HG02759 (cell line): ENCODE results near the gene SPECC1.
A peak's percentile ranks its signal among the peaks of the same experiment; 100 is the strongest.

ENCODE experiments used
- ATAC-seq: cut with Tn5 transposase; IDR thresholded peaks from one replicate; pipeline ENCODE4 v1.9.1; 2021; ENCODE audit warnings: mild to moderate bottlenecking, moderate library complexity; ENCODE audit not compliant: unreplicated experiment

The SPECC1 gene

DNA sequence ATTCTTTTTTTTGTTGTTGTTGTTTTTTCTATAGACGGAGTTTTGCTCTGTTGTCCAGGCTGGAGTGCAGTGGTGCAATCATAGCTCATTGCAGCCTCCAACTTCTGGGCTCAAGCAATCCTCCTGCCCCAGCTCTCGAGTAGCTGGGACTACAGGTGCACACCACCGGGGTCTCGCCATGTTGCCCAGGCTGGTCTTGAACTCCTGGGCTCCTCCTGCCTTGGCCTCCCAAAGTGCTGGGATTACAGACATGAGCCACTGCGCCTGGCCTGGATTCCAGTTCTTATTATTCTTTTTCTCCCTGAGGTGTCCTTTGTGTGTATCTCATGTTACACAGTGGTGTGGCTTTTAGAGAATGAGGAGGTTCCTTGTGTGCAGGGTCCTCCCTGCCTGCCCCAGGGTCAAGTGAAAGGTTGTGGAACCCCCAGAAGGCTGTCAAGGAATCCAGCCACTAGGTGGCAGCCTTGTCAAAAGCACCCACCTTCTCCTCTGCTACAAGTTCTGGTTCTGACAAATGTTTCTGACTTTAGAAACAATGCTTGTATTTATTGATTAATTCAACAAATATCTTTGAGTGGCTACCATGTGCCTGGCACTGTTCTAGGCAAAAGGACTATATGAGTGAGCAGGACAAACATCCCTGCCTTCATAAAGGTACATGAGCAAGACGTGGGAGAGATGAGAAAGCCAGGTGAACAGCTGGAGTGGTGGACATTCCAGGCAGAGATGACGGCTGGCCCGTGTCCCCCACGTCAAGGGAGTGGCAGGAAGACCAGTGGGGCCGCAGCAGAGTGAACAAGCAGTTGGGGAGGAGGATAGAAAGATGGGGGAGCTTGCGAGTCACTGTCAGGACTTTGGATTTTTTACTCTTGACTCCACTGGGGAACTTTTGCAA, 112.4 kb downstream of the SPECC1 start:
- ATAC-seq = no peak

DNA sequence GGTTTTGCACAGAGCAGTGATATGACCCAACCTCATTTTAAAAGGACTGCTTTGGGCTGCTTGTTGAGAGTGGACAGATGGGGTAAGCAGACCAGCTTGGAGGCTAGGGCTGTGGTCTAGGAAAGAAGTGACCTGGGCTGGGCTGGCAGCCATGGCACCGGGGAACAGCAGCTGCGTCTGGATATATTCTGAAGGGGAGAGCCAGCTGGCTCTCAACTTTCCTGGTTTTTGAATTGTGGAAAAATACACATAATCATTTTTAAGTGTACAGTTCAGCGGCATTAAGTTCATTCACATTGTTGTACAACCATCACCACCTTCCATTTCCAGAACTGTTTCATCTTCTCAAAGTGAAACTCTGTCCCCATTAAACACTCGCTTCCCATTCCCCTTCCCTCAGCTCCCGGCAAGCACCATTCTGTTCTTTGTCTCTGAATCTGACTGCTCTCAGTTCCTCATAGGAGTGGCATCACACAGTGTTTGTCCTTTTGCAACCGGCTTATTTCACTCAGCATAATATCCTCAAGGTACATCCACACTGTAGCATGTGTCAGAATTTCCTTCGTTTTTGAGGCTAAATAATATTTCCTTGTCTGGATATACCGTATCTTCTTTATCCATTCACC, 113.2 kb downstream of the SPECC1 start:
- ATAC-seq = no peak

DNA sequence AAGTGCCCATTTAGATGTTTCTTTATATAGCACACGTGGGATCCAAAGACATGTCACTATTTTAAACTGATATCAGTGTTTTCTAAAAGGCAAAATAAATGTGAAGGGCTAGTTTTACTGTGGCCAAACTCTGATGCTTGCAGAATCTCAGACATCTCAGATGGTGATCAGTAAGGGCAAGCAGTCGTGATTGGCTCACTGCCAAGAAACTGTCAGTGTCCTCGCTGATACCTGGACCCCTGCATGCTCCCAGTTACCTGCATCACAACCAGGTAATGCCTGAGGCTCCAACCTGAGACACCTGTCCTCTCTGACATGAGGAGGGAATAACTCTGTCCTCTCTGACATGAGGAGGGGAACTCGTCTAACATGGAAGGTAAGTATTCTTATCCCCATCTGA, 114.0 kb downstream of the SPECC1 start:
- ATAC-seq = no peak

- no peak for ATAC-seq
Measured at GRCh38 chr17:20125724-20126123, 116.6 kb downstream of the SPECC1 start.

- no peak for ATAC-seq
Measured at GRCh38 chr17:20127360-20128035, 118.3 kb downstream of the SPECC1 start.

GRCh38 chr17:20128036-20128667, 119.0 kb downstream of the SPECC1 start:
- ATAC-seq = no peak

DNA sequence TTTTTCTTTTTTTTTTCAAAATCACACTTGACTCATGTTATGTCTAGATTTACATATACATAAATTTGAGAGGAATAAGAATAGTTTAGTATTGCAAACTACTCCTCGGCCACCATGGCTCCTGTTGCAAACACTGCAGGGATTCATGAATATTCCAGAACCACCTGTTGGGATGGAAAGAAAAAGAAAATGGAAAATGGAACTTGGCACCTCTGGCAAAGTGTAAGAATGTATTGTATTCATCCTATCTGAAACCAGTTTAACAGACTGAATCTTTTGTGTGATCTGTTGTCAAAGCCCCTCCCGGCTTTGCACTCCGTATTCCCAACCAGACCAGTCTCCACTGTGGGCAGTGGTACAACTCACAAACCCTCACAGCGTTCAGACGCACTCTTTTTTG, 124.4 kb downstream of the SPECC1 start:
- no peak for ATAC-seq

DNA sequence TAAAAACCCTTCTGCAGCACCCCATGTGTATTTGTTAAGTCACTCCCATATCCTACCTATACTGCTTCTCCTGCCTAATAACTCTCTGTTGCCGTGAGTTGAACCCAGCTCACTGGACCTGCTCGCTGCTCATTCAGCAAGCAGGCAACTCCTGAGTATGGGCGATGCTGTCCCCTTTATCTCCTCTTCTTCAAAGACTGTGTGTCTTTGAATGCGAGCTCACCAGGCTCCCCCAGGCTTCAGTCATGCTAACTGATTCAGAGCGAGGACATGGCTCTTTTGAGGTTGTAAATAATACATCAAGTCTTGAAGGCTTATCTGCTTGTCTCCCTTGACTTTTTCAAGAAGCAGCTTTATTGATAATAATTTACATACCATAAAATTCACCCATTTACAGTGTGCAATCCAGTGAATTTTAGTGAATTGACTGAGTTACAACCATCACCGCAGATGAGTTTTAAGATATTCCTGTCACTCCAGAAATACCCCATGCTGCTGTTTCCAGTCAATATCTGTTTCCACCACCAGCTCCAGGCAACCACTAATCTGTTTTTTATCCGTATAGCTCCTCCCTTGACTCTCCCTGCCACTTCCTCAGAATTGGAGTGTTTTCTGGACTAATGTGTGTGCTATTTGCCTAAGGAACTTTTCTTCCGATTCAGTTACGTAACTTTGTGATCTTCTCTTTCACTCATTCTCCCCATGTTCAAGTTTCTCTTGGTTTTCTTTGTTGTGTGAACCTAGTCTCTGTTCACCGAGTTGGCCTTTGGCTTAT, 132.2 kb downstream of the SPECC1 start:
- no peak for ATAC-seq

DNA sequence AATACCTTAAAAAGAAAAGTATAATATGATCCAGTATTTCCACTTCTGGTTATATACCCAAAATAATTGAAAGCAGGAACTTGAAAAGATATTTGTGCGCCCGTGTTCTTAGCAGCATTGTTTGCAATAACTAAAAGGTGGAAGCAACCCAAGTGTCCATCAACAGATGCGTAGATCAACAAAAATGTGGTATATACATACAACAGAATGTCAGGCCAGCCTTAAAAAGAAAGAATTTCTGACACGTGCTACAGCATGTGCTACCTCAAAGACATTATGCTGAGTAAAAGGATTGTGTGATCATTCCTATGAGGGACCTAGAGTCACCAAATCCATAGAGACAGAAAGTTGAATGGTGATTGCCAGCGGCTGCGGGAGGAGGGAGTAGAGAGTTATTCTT, 133.1 kb downstream of the SPECC1 start:
- ATAC-seq = no peak

- ATAC-seq = no peak
Measured at GRCh38 chr17:20143740-20144139, 134.6 kb downstream of the SPECC1 start.

DNA sequence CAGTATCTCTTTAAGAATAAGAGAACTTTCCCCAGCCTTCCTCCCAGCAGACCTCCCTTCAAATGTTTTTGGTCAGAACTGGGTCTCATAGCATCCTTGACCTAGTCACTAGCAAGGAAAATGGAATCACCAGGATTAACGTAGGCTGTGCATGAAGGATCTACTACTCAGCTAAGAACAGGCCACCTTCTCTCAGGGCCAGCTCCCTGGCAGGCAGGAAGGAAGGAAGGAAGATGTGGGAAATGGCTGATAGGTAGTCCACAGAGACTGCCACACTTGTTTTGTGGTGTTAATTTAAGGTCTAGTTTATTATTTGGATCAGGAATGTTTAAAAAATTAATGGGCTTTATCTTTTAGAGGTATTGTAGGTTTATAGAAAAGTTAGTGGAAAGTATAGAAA, 136.4 kb downstream of the SPECC1 start:
- ATAC-seq = no peak

DNA sequence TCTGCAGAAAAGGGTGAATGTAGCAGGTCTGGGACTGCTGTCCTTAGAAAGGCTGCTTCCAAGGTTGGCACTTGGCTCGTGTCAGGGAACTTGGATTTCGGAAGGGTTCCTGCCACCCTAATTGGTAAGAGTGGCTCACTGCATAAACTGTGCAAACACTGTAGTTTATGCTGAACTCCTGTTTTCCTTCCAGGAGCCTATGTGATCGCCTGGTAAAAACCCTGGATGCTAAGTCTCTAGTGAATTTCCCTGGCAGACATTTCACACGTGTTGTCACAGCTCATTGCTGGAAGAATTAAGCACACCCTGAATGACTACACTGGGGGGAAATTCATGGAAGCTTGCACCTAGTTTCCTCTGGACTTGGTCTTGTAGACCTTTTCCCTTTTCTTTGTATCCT, 140.1 kb downstream of the SPECC1 start:
- no peak for ATAC-seq

- no peak for ATAC-seq
Measured at GRCh38 chr17:20151174-20151573, 142.0 kb downstream of the SPECC1 start.

DNA sequence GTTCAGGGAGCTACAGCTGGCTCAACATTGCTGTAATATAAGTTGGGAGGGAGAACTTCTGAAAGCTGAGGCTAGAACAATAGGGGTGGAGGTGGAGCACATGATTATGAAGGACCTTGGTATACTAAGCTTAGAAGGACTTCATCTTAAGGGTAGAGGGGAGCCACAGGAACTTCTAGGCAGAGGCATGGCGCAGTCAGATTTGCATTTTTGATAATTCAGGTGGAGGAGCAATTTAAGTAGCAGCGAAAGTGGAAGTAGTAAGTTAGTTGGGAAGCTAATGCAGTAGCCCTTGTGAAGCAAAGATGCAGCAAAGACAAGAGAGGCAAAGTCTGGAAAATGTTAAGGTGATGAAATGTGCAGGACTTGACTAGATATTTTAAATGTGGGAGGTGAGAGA, 144.1 kb downstream of the SPECC1 start:
- ATAC-seq = no peak

DNA sequence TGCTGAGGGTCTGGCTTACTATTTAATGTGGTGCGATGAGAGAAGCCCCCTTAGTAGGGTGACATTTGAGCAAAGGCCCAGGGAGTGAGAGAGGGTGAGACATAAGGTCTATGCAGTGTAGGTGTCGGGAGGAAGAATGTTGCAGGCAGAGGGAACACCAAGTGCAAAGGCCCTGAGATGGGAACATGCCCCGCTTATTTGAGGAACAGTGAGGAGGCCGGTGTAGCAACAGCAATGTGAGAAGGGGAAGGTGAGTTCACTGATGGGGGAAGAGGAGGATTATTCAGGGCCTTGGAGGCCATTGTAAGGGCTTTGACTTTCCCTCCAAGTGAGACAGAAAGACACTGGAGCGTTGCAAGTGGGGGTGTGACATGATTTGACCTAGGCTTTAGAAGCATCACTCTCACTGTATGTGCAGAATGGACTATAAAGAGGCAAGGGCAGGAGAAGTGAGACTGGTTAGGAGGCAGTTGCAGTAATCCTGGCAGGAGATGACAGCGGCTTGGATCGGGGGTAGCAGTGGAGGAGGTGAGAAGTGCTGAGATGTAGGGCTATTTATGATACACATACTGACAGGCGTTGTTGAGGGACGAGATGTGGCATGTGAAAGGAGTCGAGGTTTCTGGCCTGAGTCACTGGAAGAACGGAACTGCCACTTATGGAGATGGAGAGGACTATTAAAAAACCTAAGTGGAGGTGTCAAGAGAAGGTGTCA, 145.3 kb downstream of the SPECC1 start:
- ATAC-seq = no peak

- peak; percentile 93 for ATAC-seq
Measured at GRCh38 chr17:20155258-20156195, 146.4 kb downstream of the SPECC1 start.

DNA sequence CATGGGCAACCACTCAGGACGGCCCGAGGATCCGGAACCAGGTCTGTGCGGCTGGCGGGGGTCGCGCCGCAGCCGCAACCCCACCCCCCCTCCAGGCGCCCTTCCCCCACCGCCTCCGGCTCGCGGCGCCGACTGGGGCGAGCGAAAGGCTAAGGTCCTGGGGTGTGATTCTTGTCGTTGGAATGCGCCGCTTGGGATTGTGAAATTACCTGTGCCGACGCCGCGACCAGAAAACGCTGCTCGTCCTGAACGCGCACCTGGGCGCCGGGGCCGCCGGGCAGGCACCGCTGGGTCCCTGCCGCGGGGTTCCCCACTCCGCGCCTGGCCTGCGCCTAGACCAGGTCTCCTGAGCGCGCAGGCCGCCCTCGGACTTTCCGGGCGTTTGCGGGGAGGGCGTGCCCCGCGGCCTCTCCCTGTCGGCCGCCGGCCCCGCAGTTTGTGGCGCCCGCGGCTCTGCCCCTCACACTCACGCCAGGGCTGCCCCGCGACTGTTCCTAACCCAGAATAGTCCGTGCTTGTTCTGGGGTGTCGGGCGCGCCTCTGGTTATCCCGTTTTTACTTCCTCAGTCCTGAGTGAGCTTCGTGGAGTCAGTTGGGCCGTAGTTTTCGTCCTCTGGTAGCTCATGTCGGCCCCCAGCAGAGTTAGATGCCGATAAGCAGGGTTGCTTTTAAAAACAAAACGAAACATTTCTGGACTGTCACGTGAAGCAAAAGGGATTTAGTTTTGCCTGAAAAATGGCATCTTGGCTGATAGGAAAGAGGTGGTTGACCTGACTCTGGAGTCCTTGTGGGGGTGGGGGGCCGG, 147.2 kb downstream of the SPECC1 start:
- peak; percentile 36 for ATAC-seq

DNA sequence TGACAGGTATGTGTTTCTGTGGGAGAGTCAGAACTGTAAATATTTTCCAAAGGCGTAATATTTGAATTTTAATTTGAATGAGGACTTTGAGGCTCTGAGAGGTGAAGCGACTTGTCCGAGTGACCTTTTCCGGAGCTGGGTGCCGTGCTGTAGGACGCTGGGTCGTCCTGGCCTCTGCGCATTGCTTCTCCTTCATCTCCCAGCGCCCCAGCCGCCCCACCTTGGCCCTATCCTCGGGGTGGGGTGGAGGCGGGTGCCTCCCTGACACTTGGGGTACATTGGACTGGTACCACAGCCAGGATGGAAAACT, 147.8 kb downstream of the SPECC1 start:
- no peak for ATAC-seq
